CD14-positive monocyte (primary cell): ENCODE data around the gene XIST. TPM values are rescaled to one million over a fixed set of nuclear protein-coding genes. Genes with fewer than 3 reads are reported as not detected.
"Not testable (repeated sequence)": the region's sequence is repeated elsewhere in the genome, so short reads cannot be mapped to it uniquely, and the experiment has no call there.

ENCODE experiments used
- DNase-seq, 3 donors: peaks; one replicate each; pipeline ENCODE4 v3.0.0-alpha.2; 2011 to 2022
- H2AFZ ChIP-seq: 2 replicates; pipeline ENCODE4 v1.6.0; 2012; ENCODE audit warnings: mild to moderate bottlenecking, low read depth, low read length, inconsistent platforms; ENCODE audit not compliant: insufficient read depth, poor library complexity, severe bottlenecking
- H3K27ac ChIP-seq, 2 donors: 1 replicate in 1 of 2; 2 replicates in 1 of 2; pipeline ENCODE4 v1.5.1; 2012 to 2013; ENCODE audit warnings: low read length in 2 of 2, control low read depth in 1 of 2, inconsistent platforms in 1 of 2, low read depth in 1 of 2, mild to moderate bottlenecking in 1 of 2
- H3K27me3 ChIP-seq, 2 donors: one replicate each; pipeline versions ENCODE4 v1.6.0 to v1.6.1; 2011 to 2013; ENCODE audit warnings: low read length in 2 of 2; ENCODE audit not compliant: control insufficient read depth in 2 of 2, insufficient read depth in 2 of 2
- H3K36me3 ChIP-seq, 2 donors: replicated peaks in 1 of 2; 1 replicate in 1 of 2; 2 replicates in 1 of 2; pipeline versions ENCODE4 v1.5.1 to v1.6.1; 2012 to 2013; ENCODE audit warnings: low read length in 2 of 2, control low read depth in 1 of 2, inconsistent platforms in 1 of 2, mild to moderate bottlenecking in 1 of 2; ENCODE audit not compliant: insufficient read depth in 2 of 2, control insufficient read depth in 1 of 2
- H3K4me1 ChIP-seq, 2 donors: 1 replicate in 1 of 2; 2 replicates in 1 of 2; pipeline versions ENCODE4 v1.5.1 to v1.6.1; 2012 to 2013; ENCODE audit warnings: low read length in 2 of 2, control low read depth in 1 of 2, inconsistent platforms in 1 of 2, mild to moderate bottlenecking in 1 of 2, moderate library complexity in 1 of 2; ENCODE audit not compliant: insufficient read depth in 2 of 2, control insufficient read depth in 1 of 2
- H3K4me2 ChIP-seq: replicated peaks from 2 replicates; pipeline ENCODE3; 2012; ENCODE audit warnings: low read length, moderate library complexity, mild to moderate bottlenecking; ENCODE audit not compliant: poor library complexity, severe bottlenecking; ENCODE audit errors: extremely low read depth
- H3K4me3 ChIP-seq, 3 experiments: fragments of 200-600 bp in 1 of 3; sonication (generic) in 1 of 3; replicated peaks in 1 of 3; 1 replicate in 2 of 3; 2 replicates in 1 of 3; pipeline ENCODE4 v1.5.1; 2011 to 2013; ENCODE audit warnings: low read length in 3 of 3, mild to moderate bottlenecking in 3 of 3, control low read depth in 2 of 3, low read depth in 2 of 3, inconsistent platforms in 1 of 3, moderate library complexity in 1 of 3
- H3K79me2 ChIP-seq: 2 replicates; pipeline ENCODE4 v1.6.0; 2012; ENCODE audit warnings: mild to moderate bottlenecking, control low read depth, inconsistent platforms, low read length, moderate library complexity; ENCODE audit not compliant: insufficient read depth
- H3K9ac ChIP-seq: 2 replicates; pipeline ENCODE4 v1.6.0; 2017; ENCODE audit warnings: low read length, mild to moderate bottlenecking; ENCODE audit not compliant: insufficient read depth, poor library complexity, severe bottlenecking
- H3K9me3 ChIP-seq, 2 donors: replicated peaks in 1 of 2; 1 replicate in 1 of 2; 2 replicates in 1 of 2; pipeline versions ENCODE4 v1.5.1 to v1.6.1; 2012 to 2013; ENCODE audit warnings: low read length in 2 of 2, control low read depth in 1 of 2; ENCODE audit not compliant: control insufficient read depth in 1 of 2, insufficient read depth in 1 of 2
- H4K20me1 ChIP-seq: 2 replicates; pipeline ENCODE4 v1.6.0; 2012; ENCODE audit warnings: mild to moderate bottlenecking, low read length, control low read depth, moderate library complexity; ENCODE audit not compliant: insufficient read depth
- H3K27ac Mint-ChIP-seq, 7 donors: one replicate each; pipeline ENCODE4 v1.8.0; 2020; ENCODE audit warnings: mild to moderate bottlenecking in 7 of 7, mixed read lengths in 7 of 7, moderate library complexity in 6 of 7, inconsistent platforms in 2 of 7
- H3K27me3 Mint-ChIP-seq, 3 donors: one replicate each; pipeline ENCODE4 v1.8.0; 2021 to 2022; ENCODE audit warnings: low read depth in 3 of 3, mild to moderate bottlenecking in 3 of 3, mixed read lengths in 3 of 3, moderate library complexity in 3 of 3, inconsistent platforms in 1 of 3
- H3K36me3 Mint-ChIP-seq, 2 donors: one replicate each; pipeline ENCODE4 v1.8.0; 2020; ENCODE audit warnings: mixed read lengths in 2 of 2, inconsistent platforms in 1 of 2, mild to moderate bottlenecking in 1 of 2
- H3K4me1 Mint-ChIP-seq: one replicate; pipeline ENCODE4 v1.8.0; 2020; ENCODE audit warnings: mild to moderate bottlenecking, mixed read lengths
- H3K4me3 Mint-ChIP-seq, 2 donors: one replicate each; pipeline ENCODE4 v1.8.0; 2020; ENCODE audit warnings: mild to moderate bottlenecking in 2 of 2, mixed read lengths in 2 of 2, moderate library complexity in 1 of 2
- H3K9me3 Mint-ChIP-seq, 7 donors: one replicate each; pipeline ENCODE4 v1.8.0; 2020 to 2022; ENCODE audit warnings: mixed read lengths in 7 of 7, mild to moderate bottlenecking in 6 of 7, moderate library complexity in 6 of 7, inconsistent platforms in 2 of 7
- WGBS: methylation state at CpG from one replicate; pipeline ENCODE4 v1.1.5; 2013; ENCODE audit warnings: missing lambda C conversion rate; ENCODE audit not compliant: insufficient coverage; 5-methylcytosine and 5-hydroxymethylcytosine counted together
- intact Hi-C, 2 donors: fragments of 100-400 bp; cut with micrococcal nuclease; formaldehyde crosslinking; loops; one replicate each; pipeline versions ENCODE4 v1.15.0 to v1.15.1; 2023
- polyA plus RNA-seq, 3 donors: library from polyadenylated mRNA; depleted of rRNA in 1 of 3; unstranded in 2 of 3; stranded (reverse) in 1 of 3; fragments of 300-500 nt in 2 of 3; fragments of >200 nt in 1 of 3; fragmentation: Illumina TruSeq in 2 of 3; gene quantifications; 1 replicate in 2 of 3; 2 replicates in 1 of 3; pipeline ENCODE4 v1.2.3, GENCODE V29; 2012 to 2021
- TF ChIP-seq, protein P1 (sequence below): fragments of 200-600 bp; IDR thresholded peaks from one replicate; pipeline ENCODE4 v1.8.0; 2022; ENCODE audit warnings: antibody characterized with exemption, mild to moderate bottlenecking

Gene XIST
- polyA plus RNA-seq, 3 donors = 2.2 to 192 (median 3.8) TPM

GRCh38 chrX:73812256-73812655 is 40.3 kb downstream of the XIST start:
- Mint-ChIP-seq H3K36me3 (no peaks in the 10 kb centered on the region), H3K27me3 (peaks cover 7 to 9% (median 7%) of the 10 kb centered on the region in 3 donors), H3K9me3 (peaks cover 0 to 9% (median 0%) of the 10 kb centered on the region in 7 donors), H3K4me3 (no peak overlapping the region), H3K4me1 (no peaks in the 10 kb centered on the region), H3K27ac (no peak overlapping the region)
- no peaks in the 10 kb centered on the region for H3K79me2 ChIP-seq
- intact Hi-C loops = no loop called here
- H3K4me3 ChIP-seq = no peak overlapping the region
- H3K4me1 ChIP-seq = no peaks in the 10 kb centered on the region
- H3K36me3 ChIP-seq = no peaks in the 10 kb centered on the region
- TF ChIP-seq, protein P1, sequence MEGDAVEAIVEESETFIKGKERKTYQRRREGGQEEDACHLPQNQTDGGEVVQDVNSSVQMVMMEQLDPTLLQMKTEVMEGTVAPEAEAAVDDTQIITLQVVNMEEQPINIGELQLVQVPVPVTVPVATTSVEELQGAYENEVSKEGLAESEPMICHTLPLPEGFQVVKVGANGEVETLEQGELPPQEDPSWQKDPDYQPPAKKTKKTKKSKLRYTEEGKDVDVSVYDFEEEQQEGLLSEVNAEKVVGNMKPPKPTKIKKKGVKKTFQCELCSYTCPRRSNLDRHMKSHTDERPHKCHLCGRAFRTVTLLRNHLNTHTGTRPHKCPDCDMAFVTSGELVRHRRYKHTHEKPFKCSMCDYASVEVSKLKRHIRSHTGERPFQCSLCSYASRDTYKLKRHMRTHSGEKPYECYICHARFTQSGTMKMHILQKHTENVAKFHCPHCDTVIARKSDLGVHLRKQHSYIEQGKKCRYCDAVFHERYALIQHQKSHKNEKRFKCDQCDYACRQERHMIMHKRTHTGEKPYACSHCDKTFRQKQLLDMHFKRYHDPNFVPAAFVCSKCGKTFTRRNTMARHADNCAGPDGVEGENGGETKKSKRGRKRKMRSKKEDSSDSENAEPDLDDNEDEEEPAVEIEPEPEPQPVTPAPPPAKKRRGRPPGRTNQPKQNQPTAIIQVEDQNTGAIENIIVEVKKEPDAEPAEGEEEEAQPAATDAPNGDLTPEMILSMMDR = no peak
- H4K20me1 ChIP-seq = no peaks in the 10 kb centered on the region
- H3K9me3 ChIP-seq = no peaks in the 10 kb centered on the region
- H2AFZ ChIP-seq = no peak overlapping the region
- H3K4me2 ChIP-seq = no peak overlapping the region
- no peak for DNase-seq
- H3K27ac ChIP-seq = no peak overlapping the region
- no peak overlapping the region for H3K9ac ChIP-seq
- H3K27me3 ChIP-seq = no peaks in the 10 kb centered on the region

DNA sequence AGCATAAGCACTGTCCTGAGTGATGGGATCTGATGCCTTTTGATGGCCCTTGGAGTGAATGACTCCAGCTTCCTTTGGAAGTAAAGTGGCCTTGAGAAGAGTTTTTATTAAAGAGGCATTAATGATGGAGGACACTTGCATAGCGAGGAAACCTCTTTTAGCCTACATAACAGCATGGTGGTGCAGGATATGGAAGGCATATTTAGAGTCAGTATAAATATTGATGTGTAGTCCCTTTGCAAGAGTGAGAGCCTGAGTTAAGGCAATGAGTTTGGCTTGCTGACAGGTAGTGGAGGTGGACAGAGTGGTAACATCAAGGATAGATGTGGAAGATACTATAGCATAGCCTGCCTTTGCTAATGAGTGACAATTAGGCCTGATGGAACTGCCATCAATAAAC is 48.4 kb downstream of the XIST start:
- H3K4me1 ChIP-seq, H3K27ac Mint-ChIP-seq, H3K36me3 Mint-ChIP-seq, H3K4me2 ChIP-seq, H3K9me3 ChIP-seq, H3K27me3 ChIP-seq, H3K4me3 ChIP-seq, H3K36me3 ChIP-seq, H3K9ac ChIP-seq, H3K27me3 Mint-ChIP-seq, intact Hi-C loops, DNase-seq, H3K4me1 Mint-ChIP-seq, H3K4me3 Mint-ChIP-seq, H4K20me1 ChIP-seq, H3K27ac ChIP-seq, H2AFZ ChIP-seq, H3K79me2 ChIP-seq: not testable (repeated sequence)
- peaks cover 0 to 17% (median 3%) of the 10 kb centered on the region in 7 donors for H3K9me3 Mint-ChIP-seq
- WGBS = no CpG with 5 or more reads among the region's 1 CpG
